SK-N-SH (cell line): ENCODE data around the gene COL26A1. TPM values are rescaled to one million over a fixed set of nuclear protein-coding genes. Genes with fewer than 3 reads are reported as not detected.

Experiments
- CTCF ChIA-PET: fragments of 300-600, 350-600 bp; formaldehyde crosslinking; extraction: SDS; loops from one replicate; lab custom pipeline; 2021; lab: Yijun Ruan, JAX
- POLR2A ChIA-PET: fragments of 350-600 bp; sonication (Branson Sonifier 250); formaldehyde crosslinking; extraction: SDS; loops from one replicate; lab custom pipeline; 2020; ENCODE audit warnings: antibody characterized with exemption, inconsistent platforms; lab: Yijun Ruan, JAX
- DNase-seq: peaks from one replicate; pipeline ENCODE4 v3.0.0; 2012
- H2AFZ ChIP-seq: fragments of 200-600 bp; sonication (generic); 2 replicates; pipeline ENCODE4 v1.8.1; 2016; ENCODE audit warnings: antibody characterized with exemption, mild to moderate bottlenecking, low read depth
- H3F3A ChIP-seq: fragments of 200-600 bp; sonication (generic); replicated peaks from 2 replicates; pipeline ENCODE3; 2016; ENCODE audit warnings: antibody characterized with exemption, mild to moderate bottlenecking; ENCODE audit not compliant: insufficient read depth
- H3K27ac ChIP-seq, 2 experiments: fragments of 200-500 bp in 1 of 2; fragments of 200-600 bp in 1 of 2; sonication (Bioruptor generic) in 1 of 2; sonication (generic), shearing (Covaris generic) in 1 of 2; 2 replicates each; pipeline versions ENCODE4 v1.5.1 to v1.6.1; 2014 to 2016; ENCODE audit warnings: low read depth in 2 of 2, inconsistent platforms in 1 of 2, low read length in 1 of 2, mild to moderate bottlenecking in 1 of 2, mixed read lengths in 1 of 2
- H3K27me3 ChIP-seq: fragments of 200-600 bp; sonication (generic), shearing (Covaris generic); 2 replicates; pipeline ENCODE4 v1.6.1; 2016; ENCODE audit warnings: mixed run types; ENCODE audit not compliant: insufficient read depth
- H3K36me3 ChIP-seq, 2 experiments: fragments of 200-500 bp in 1 of 2; fragments of 200-600 bp in 1 of 2; sonication (Bioruptor generic) in 1 of 2; sonication (generic) in 1 of 2; replicated peaks in 1 of 2; 2 replicates each; pipeline versions ENCODE3 to v1.5.1; 2014 to 2016; ENCODE audit warnings: low read length in 1 of 2, mild to moderate bottlenecking in 1 of 2; ENCODE audit not compliant: insufficient read depth in 2 of 2, control insufficient read depth in 1 of 2
- H3K4me1 ChIP-seq, 2 experiments: fragments of 200-500 bp in 1 of 2; fragments of 200-600 bp in 1 of 2; sonication (Bioruptor generic) in 1 of 2; sonication (generic), shearing (Covaris generic) in 1 of 2; 2 replicates each; pipeline versions ENCODE4 v1.5.1 to v1.6.1; 2014 to 2016; ENCODE audit warnings: low read depth in 1 of 2, low read length in 1 of 2, mixed run types in 1 of 2; ENCODE audit not compliant: insufficient read depth in 2 of 2, control insufficient read depth in 1 of 2
- H3K4me2 ChIP-seq: fragments of 200-600 bp; sonication (generic), shearing (Covaris generic); 2 replicates; pipeline ENCODE4 v1.6.1; 2017; ENCODE audit warnings: mixed run types
- H3K4me3 ChIP-seq, 2 experiments: fragments of 200-500 bp in 1 of 2; fragments of 200-600 bp in 1 of 2; sonication (Bioruptor generic) in 1 of 2; sonication (generic), shearing (Covaris generic) in 1 of 2; 2 replicates each; pipeline versions ENCODE4 v1.5.1 to v1.8.1; 2014 to 2016; ENCODE audit warnings: low read depth in 2 of 2, inconsistent platforms in 1 of 2, low read length in 1 of 2, mild to moderate bottlenecking in 1 of 2, mixed read lengths in 1 of 2, moderate library complexity in 1 of 2
- H3K79me2 ChIP-seq: fragments of 200-600 bp; sonication (generic); 2 replicates; pipeline ENCODE4 v1.8.1; 2017; ENCODE audit warnings: mild to moderate bottlenecking; ENCODE audit not compliant: insufficient read depth
- H3K9ac ChIP-seq: fragments of 200-600 bp; sonication (generic); 2 replicates; pipeline ENCODE4 v1.6.1; 2017; ENCODE audit warnings: mixed run types
- H3K9me2 ChIP-seq: fragments of 200-600 bp; sonication (generic); 2 replicates; pipeline ENCODE4 v1.6.1; 2017; ENCODE audit warnings: mixed run types
- H3K9me3 ChIP-seq: fragments of 200-600 bp; sonication (generic); 2 replicates; pipeline ENCODE4 v1.6.1; 2017; ENCODE audit warnings: mixed run types, mild to moderate bottlenecking, moderate library complexity
- H4K20me1 ChIP-seq: fragments of 200-600 bp; sonication (generic); 2 replicates; pipeline ENCODE4 v1.6.1; 2017; ENCODE audit warnings: mild to moderate bottlenecking, mixed run types; ENCODE audit not compliant: insufficient read depth
- CHD2 ChIP-seq: fragments of 150-350 bp; IDR thresholded peaks from 2 replicates; pipeline ENCODE4 v1.6.1; 2018; ENCODE audit warnings: low read length; ENCODE audit not compliant: partially characterized antibody
- CTCF ChIP-seq: fragments of 200-600 bp; sonication (generic); IDR thresholded peaks from 2 replicates; pipeline ENCODE4 v1.6.1; 2017; ENCODE audit warnings: antibody characterized with exemption, mild to moderate bottlenecking, moderate library complexity
- ELF1 ChIP-seq: IDR thresholded peaks from 2 replicates; pipeline ENCODE4 v1.4.0; 2012
- EP300 ChIP-seq, 2 experiments: IDR thresholded peaks; 2 replicates each; pipeline versions ENCODE4 v1.4.0 to v1.6.1; 2012; ENCODE audit warnings: borderline replicate concordance in 1 of 2, low read depth in 1 of 2, low read length in 1 of 2
- EZH2phosphoT487 ChIP-seq: fragments of 200-600 bp; sonication (generic); IDR thresholded peaks from 2 replicates; pipeline ENCODE4 v1.6.1; 2017; ENCODE audit warnings: low read depth, mixed run types, mild to moderate bottlenecking, antibody characterized with exemption, moderate library complexity, borderline replicate concordance
- FOSL2 ChIP-seq: IDR thresholded peaks from 2 replicates; pipeline ENCODE4 v1.4.0; 2012; ENCODE audit warnings: low read depth, mild to moderate bottlenecking, moderate library complexity, borderline replicate concordance
- FOXJ3 ChIP-seq: sonication (generic); formaldehyde crosslinking; IDR thresholded peaks from 2 replicates; pipeline ENCODE4 v1.5.1; 2020; ENCODE audit warnings: mild to moderate bottlenecking, missing genetic modification reagents
- GABPA ChIP-seq: IDR thresholded peaks from 2 replicates; pipeline ENCODE4 v1.4.0; 2012; ENCODE audit warnings: low read depth, mild to moderate bottlenecking
- GATA2 ChIP-seq: sonication (generic); formaldehyde crosslinking; IDR thresholded peaks from 2 replicates; pipeline ENCODE4 v1.5.0; 2020; ENCODE audit warnings: mild to moderate bottlenecking, missing genetic modification reagents
- IRF3 ChIP-seq: fragments of 150-350 bp; IDR thresholded peaks from 2 replicates; pipeline ENCODE4 v1.6.1; 2016; ENCODE audit warnings: mild to moderate bottlenecking, low read depth, low read length
- JUND ChIP-seq: IDR thresholded peaks from 2 replicates; pipeline ENCODE4 v1.4.0; 2012
- MAX ChIP-seq: IDR thresholded peaks from 2 replicates; pipeline ENCODE4 v1.4.0; 2012; ENCODE audit warnings: low read depth
- MEF2A ChIP-seq: IDR thresholded peaks from 2 replicates; pipeline ENCODE4 v1.4.0; 2012; ENCODE audit warnings: low read depth, borderline replicate concordance
- MXI1 ChIP-seq: IDR thresholded peaks from 2 replicates; pipeline ENCODE4 v1.6.1; 2012; ENCODE audit warnings: mild to moderate bottlenecking, low read depth, low read length, improper control_type of control experiment
- RAD21 ChIP-seq: IDR thresholded peaks from 2 replicates; pipeline ENCODE4 v1.6.1; 2012; ENCODE audit warnings: mild to moderate bottlenecking, low read length
- RCOR1 ChIP-seq: fragments of 150-350 bp; IDR thresholded peaks from 2 replicates; pipeline ENCODE4 v1.6.1; 2017; ENCODE audit warnings: antibody characterized with exemption, low read length
- REST ChIP-seq: IDR thresholded peaks from 2 replicates; pipeline ENCODE4 v1.6.1; 2012; ENCODE audit warnings: mild to moderate bottlenecking, low read depth, low read length, moderate library complexity
- RFX5 ChIP-seq: IDR thresholded peaks from 2 replicates; pipeline ENCODE4 v1.6.1; 2012; ENCODE audit warnings: mild to moderate bottlenecking, improper control_type of control experiment, low read length
- RXRA ChIP-seq: IDR thresholded peaks from 2 replicates; pipeline ENCODE4 v1.4.0; 2012; ENCODE audit warnings: low read depth, mild to moderate bottlenecking, borderline replicate concordance
- SMC3 ChIP-seq: IDR thresholded peaks from 2 replicates; pipeline ENCODE4 v1.6.1; 2012; ENCODE audit warnings: low read depth, low read length, improper control_type of control experiment
- TAF1 ChIP-seq: IDR thresholded peaks from 2 replicates; pipeline ENCODE4 v1.6.1; 2012; ENCODE audit warnings: low read depth, mild to moderate bottlenecking, low read length, moderate library complexity, borderline replicate concordance
- TCF12 ChIP-seq: IDR thresholded peaks from 2 replicates; pipeline ENCODE4 v1.4.0; 2012
- USF1 ChIP-seq: IDR thresholded peaks from 2 replicates; pipeline ENCODE4 v1.4.0; 2012; ENCODE audit warnings: low read depth, borderline replicate concordance
- WGBS: methylation state at CpG from one replicate; pipeline ENCODE4 v1.1.6; 2017; ENCODE audit warnings: low lambda C conversion rate; 5-methylcytosine and 5-hydroxymethylcytosine counted together
- polyA plus RNA-seq, 3 experiments: library from polyadenylated mRNA; depleted of rRNA; stranded (reverse); fragments of >200 nt; gene quantifications; 2 replicates each; pipeline ENCODE4 v1.2.3, GENCODE V29; 2012

Gene COL26A1
- polyA plus RNA-seq, 1 of the 3 experiments (the other 2 are of a cell fraction), result 0.05 TPM

GRCh38 chr7:101386558-101387231 lies 24.0 kb downstream of the COL26A1 start (continued):
- TF ChIP-seq IRF3, result no peak
- TF ChIP-seq MEF2A, result no peak
- no peak for TF ChIP-seq USF1

- WGBS, result 47% methylated on average over 7 of the region's 7 CpGs
- CTCF ChIA-PET, result interaction anchor here (0.9 to 2.6 kb wide), 8 partner anchors 10 to 108 kb away, joined by 3 to 15 read pairs (median 4); no protein-coding TSS in a partner anchor
- no peak for TF ChIP-seq SMC3
- TF ChIP-seq REST, result no peak
- TF ChIP-seq GABPA, result no peak
- no peak; the same call in 1 of the 2 replicates for TF ChIP-seq FOXJ3 (CRISPR knock-in tag)
- TF ChIP-seq TAF1, result no peak
- no peak for TF ChIP-seq RFX5
- TF ChIP-seq FOSL2, result no peak
- TF ChIP-seq RCOR1, result no peak; the same call in 1 of the 2 replicates
- TF ChIP-seq MXI1, result no peak
- TF ChIP-seq MEF2A, result no peak
- TF ChIP-seq RXRA, result no peak
- no peak for TF ChIP-seq CTCF
- no peak for TF ChIP-seq JUND
- peak; percentile 9; the same call in 1 of the 2 replicates for TF ChIP-seq RAD21
- peak; percentile 25; the same call in 1 of the 2 replicates for TF ChIP-seq TCF12
- TF ChIP-seq USF1, result no peak
- TF ChIP-seq EZH2phosphoT487, result no peak
- TF ChIP-seq ELF1, result no peak
- TF ChIP-seq CHD2, result peak; percentile 95
- TF ChIP-seq MAX, result no peak
- TF ChIP-seq EP300 (IDR thresholded peaks at IDR 0.05; ENCODE audit: borderline replicate concordance in 1 of 2, low read depth in 1 of 2, low read length in 1 of 2), result peak in 1 of 2 experiments; percentile 80; a peak in 2 of 4 replicates
- peak; percentile 28; the same call in 1 of the 2 replicates for TF ChIP-seq GATA2 (CRISPR knock-in tag)
These were observed 28.2 kb downstream of the COL26A1 start for GRCh38 chr7:101390901-101391301.

More at GRCh38 chr7:101390901-101391301, 28.2 kb downstream of the COL26A1 start:
- Histone ChIP-seq H2AFZ (no peak overlapping the region), H3K9ac (no peak overlapping the region), H3K27me3 (peaks cover 16% of the 10 kb centered on the region), H3K9me2 (no peaks in the 10 kb centered on the region), H3K9me3 (no peaks in the 10 kb centered on the region), H3F3A (no peaks in the 10 kb centered on the region), H4K20me1 (no peaks in the 10 kb centered on the region), H3K79me2 (no peaks in the 10 kb centered on the region), H3K36me3 (no peaks in the 10 kb centered on the region), H3K4me2 (no peak overlapping the region), H3K4me3 (no peak overlapping the region), H3K4me1 (peaks cover 0 to 14% of the 10 kb centered on the region in 2 experiments; a peak in 1 of 4 replicates), H3K27ac (peak overlapping the region in 1 of 2 experiments; percentile 4; a peak in 1 of 4 replicates)
- POLR2A ChIA-PET, result no interaction called here
- peak; percentile 87 for DNase-seq
